Stimulated activated CD4-positive, alpha-beta T cell treated with anti-CD3 and anti-CD28 coated beads, Interleukin-2, amount 100 ng/mL, for 4 hours (primary cell): ENCODE data around the gene HSD11B2.

Experiments used
- DNase-seq: peaks from one replicate; pipeline ENCODE4 v3.0.0-alpha.2; 2020; ENCODE audit warnings: low read depth

Gene HSD11B2

DNA sequence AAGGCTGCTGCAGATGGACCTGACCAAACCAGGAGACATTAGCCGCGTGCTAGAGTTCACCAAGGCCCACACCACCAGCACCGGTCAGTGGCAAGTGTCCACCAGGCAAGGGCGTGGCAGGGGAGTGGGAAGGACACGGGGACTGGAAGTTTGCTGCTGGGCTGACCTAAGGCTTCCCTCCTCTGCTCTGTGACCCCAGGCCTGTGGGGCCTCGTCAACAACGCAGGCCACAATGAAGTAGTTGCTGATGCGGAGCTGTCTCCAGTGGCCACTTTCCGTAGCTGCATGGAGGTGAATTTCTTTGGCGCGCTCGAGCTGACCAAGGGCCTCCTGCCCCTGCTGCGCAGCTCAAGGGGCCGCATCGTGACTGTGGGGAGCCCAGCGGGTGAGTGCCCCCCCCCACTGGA lies 4.8 kb downstream of the HSD11B2 start:
- DNase-seq = no peak

DNA sequence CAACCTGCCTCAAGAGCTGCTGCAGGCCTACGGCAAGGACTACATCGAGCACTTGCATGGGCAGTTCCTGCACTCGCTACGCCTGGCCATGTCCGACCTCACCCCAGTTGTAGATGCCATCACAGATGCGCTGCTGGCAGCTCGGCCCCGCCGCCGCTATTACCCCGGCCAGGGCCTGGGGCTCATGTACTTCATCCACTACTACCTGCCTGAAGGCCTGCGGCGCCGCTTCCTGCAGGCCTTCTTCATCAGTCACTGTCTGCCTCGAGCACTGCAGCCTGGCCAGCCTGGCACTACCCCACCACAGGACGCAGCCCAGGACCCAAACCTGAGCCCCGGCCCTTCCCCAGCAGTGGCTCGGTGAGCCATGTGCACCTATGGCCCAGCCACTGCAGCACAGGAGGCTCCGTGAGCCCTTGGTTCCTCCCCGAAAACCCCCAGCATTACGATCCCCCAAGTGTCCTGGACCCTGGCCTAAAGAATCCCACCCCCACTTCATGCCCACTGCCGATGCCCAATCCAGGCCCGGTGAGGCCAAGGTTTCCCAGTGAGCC lies 5.8 kb downstream of the HSD11B2 start:
- DNase-seq = no peak

DNA sequence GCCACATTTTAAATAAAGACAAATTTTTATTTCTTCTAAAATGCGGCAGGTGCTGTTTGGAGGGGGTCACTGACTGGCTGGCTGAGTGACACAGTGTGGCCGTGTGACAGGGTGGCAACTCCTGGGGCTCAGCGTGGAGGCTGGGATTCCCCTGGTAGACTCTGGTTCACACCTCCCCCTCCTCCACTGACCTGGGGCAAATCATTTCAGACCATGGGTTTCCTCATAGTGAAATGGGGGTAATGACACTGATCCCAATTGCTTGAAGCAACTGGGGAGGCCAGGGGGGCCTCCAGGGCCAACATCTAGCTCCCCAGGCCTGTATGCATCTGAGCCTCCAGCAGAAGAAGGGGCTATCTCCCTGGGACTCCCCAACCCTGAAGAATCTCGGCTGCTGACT lies 6.6 kb downstream of the HSD11B2 start:
- DNase-seq = no peak

DNA sequence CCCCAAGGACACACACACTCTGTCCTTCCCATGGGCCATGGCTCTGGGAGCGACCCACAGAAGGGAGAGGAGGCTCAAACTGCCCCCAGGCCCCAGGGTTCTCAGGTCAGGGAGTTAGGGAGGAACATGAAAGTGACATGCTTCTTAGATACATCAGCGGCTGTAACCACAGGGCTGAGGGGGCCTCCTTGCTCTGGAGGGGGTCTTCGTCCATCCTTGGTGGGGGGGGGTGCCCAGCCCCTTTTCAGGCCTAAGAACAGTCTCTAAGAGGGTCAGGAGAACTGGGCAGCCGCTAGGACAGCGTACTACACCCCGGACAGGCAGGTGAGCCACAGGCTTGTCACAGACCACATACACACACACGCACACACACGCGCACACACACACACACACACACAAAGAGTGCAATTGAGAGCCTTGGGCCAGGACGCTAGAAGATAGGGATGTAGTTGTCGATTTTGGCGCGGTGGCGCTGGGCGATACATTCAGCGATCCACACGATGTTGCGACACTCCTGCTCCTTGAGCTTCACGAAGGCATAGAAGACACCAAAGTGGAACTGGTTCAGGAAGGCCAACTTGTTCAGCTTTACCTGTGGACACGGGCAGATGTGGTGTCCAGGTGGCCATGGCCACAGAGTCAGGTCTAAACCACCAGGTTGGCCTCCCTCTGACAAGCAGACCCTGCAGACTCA lies 7.3 kb downstream of the HSD11B2 start:
- DNase-seq = no peak

GRCh38 chr16:67438824-67439393 lies 8.0 kb downstream of the HSD11B2 start:
- DNase-seq = no peak

- DNase-seq = no peak
Measured at GRCh38 chr16:67441271-67441753, 10.4 kb downstream of the HSD11B2 start.

DNA sequence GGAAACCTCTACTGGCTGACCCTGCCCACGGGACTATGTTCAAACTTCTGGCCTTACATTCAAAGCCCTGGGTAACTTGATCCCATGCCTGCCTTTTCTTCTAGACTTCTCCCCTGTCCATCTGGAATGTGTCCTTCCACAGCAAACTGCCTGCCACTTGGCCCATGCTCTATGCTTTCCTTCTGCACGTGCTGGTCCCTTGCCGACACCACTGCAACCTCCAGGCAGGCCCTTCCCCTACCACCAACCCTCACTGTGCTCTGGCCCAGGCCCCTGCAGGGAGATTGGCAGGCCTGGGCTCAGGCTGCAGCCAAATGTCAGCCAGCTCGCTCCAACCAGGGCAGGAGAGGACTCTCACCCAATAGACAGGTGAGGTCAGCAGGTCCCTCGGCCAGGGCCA lies 11.0 kb downstream of the HSD11B2 start:
- DNase-seq = no peak

DNA sequence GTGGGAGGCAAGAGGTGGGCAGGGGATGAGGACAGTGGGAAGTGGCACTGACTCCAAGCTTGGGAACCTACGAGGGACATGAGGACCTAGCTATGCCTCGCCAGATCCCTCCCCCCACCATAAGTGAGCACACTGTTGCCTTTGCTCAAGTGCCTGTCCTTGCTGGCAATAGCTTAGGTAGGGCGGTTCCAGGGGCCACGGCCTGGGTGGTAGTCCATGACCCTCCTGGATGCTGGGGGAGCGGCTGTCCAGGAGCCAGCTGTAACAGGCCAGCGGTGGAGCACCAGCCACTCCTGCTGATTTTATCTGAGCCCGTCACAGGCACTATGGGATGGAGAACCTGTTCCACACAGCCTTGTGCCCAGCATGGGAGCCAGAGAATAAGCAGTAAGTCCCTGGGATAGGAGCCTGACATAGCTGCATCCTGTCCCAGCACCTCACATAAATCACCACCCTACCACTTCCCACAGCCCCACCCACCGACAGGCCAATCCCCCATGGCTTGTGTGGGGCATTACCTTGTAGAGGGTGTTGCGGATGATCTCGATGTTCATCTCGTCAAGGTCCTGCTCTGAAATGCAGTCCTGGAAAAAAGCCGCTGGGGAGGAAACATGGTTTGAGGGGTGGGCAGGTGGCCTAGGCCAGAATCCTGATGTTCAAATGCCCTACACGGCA lies 11.8 kb downstream of the HSD11B2 start:
- DNase-seq = no peak

DNA sequence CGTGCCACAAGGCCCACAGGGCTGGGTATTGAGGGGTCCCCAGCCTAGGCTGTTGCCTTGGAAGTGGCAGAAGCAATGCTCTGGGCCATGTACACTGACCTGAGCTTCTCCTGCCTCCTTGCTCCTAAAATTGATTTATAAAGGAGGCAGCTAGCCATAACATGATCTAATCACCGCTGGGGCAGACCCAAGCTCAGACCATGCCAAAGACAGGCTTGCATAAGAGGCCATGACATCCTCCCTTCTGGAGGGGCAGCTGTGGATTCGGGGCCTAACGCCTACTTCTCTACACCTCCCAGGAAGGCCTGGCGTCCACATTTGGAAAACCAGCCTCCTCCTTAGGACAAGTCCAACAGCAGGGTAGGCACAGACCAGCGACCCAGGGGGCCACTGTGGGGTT lies 12.3 kb downstream of the HSD11B2 start:
- DNase-seq = no peak

GRCh38 chr16:67444259-67445125 lies 13.6 kb downstream of the HSD11B2 start:
- no peak for DNase-seq

DNA sequence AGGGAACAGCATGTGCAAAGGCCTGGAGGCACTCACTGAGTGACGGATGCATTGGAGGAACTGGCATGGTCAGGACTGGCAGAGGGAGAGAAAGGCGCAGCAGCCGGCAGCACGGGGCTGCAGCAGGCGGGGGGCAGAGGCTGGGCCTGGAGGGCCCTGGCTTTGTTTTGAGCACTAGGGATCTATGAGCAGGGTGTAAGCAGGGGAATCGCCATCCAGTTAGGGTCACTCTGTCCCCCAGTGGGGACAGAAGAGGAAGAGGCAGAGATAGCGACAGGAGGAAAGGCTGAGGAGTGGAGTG lies 14.2 kb downstream of the HSD11B2 start:
- no peak for DNase-seq

DNA sequence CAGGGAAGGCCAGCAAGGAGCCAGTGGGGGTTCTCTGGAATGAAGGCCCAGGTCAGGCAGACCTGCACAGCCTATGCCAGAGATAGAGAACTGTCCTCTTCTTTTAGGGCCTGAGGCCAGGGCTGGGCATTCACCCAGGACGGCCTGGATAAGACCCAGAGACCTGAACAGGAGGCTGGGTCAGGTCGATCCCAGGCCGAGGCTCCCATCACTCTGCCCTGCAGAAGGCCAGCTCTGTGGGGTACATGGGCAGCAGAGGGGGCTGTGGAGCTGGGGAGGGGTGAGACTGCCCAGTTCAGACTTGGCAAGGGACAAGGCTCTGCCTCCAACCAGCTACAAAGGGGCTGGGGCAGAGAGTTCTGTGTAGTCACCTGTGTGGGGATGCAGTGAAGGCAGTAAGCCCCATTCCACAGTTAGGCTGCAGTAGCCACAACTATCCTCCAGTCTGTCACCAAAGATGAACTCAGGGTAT lies 14.6 kb downstream of the HSD11B2 start:
- no peak for DNase-seq

- no peak for DNase-seq
Measured at GRCh38 chr16:67445913-67446907, 15.3 kb downstream of the HSD11B2 start.

DNA sequence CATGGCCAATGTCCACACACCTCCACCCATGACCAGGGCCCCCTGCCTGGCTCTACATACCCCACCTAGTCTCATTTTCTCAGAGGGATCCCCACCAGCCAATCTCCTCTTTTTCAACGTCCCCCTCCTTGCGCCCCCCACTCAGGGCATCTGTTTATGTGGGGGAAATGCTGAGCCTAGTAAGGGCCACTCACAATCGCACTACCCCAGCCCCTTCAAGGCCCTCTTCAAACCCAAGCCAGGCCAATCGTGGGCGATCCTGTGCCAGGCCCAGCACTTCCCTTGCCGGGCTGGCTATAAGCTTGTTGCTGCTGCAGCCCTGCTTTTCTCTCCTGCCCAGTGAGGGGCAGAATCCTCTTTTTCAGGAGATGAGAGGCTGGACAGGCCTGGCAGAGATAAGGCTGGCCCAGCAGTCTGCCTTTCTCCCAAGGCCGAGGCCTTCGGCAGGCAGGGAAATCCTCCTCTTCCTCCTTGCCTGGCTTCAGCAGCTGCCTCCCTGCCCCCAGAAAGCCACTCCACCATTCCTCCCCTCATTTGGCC lies 16.1 kb downstream of the HSD11B2 start:
- DNase-seq = no peak

- DNase-seq = peak; percentile 31
Measured at GRCh38 chr16:67447508-67448076, 16.7 kb downstream of the HSD11B2 start.

DNA sequence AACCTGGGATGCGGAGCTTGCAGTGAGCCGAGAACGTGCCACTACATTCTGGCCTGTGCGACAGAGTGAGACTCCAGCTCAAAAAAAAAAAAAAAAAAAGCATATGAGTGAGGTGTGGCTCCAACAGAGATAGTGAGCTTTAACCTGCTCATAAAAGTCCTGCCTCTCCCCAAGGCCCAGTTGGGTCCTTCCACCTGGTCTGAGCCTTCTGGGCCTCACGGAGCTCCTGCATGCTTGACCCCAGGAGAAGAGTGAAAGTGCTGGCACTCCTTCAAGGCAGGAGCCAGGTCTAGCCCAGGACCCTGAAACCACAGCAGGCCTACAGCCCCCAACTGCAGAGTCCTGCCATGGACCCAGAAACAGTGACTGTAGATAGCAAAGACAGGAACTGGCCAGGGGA lies 17.7 kb downstream of the HSD11B2 start:
- DNase-seq = no peak

DNA sequence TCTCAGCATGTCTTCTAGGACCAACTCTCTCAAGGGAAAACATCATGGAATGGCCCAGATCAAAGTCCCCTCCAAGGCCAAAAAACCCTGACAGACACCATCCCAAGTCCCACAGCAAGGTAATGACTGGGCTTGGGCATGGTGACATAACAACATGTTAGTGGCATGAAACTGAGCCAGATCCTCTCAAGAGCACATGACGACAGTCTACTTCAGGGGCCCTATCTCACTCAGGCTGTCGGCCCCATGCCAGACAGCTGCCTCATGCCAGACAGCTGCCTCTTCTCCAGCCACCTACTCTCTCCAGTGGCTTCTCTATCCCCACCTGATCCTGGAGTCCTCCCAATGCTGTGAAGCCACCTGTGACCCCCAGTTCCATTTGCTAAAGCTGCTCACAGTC lies 18.4 kb downstream of the HSD11B2 start:
- DNase-seq = no peak

DNA sequence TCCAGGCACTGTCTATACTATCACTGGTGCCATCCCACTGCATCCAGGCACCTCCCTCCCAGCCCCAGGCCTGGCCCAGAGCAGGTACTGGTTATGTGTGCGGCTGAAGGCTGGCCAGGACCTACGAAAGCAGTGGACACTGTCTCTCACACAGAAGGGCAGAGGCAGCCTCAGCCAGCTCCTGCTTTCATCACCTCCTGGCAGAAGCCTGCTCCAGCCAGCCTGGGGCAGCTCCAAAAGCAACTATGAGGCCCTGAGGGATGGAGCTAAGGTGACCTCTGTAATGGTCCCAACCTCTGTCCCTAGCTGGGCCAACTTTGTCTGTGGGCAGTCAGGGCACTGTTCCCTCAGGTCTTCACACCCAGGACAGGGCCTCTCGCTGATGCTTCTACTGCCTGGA lies 18.8 kb downstream of the HSD11B2 start:
- no peak for DNase-seq

DNA sequence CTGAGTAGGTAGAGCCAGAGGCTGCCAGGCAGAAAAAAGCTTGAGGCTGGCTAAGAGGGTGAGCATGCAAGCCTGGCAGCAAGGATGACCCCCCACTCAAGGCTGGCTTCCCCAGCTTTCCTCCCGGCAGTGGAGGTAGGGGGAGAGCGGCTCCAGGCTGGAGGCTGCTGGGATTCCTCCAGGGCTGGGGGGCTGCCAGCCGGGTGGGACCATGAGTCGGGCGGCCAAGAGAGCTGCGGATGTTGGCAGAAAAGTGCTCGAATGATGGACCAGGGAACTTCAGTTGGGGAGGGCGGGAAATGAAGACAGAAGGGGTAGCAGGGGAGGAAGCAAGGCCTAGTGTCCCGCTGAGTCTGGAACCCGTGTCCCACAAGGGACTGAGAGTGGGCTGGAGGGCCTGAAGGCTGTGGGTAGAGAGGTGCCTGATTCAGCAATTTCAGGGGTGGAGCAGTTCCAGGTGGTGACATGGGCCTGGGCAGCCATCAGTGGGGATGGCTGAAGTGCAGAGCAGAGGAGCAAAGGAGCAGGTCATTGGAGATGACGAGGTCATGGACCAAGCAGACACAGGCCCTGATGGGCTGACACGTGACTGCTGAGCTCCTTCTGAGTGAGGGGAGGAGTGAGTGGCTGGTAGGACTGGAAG lies 20.3 kb downstream of the HSD11B2 start:
- DNase-seq = no peak
